ENCODE data around the gene ZNF584.
A peak's percentile ranks its signal among the peaks of the same experiment; 100 is the strongest.

Gene ZNF584

DNA sequence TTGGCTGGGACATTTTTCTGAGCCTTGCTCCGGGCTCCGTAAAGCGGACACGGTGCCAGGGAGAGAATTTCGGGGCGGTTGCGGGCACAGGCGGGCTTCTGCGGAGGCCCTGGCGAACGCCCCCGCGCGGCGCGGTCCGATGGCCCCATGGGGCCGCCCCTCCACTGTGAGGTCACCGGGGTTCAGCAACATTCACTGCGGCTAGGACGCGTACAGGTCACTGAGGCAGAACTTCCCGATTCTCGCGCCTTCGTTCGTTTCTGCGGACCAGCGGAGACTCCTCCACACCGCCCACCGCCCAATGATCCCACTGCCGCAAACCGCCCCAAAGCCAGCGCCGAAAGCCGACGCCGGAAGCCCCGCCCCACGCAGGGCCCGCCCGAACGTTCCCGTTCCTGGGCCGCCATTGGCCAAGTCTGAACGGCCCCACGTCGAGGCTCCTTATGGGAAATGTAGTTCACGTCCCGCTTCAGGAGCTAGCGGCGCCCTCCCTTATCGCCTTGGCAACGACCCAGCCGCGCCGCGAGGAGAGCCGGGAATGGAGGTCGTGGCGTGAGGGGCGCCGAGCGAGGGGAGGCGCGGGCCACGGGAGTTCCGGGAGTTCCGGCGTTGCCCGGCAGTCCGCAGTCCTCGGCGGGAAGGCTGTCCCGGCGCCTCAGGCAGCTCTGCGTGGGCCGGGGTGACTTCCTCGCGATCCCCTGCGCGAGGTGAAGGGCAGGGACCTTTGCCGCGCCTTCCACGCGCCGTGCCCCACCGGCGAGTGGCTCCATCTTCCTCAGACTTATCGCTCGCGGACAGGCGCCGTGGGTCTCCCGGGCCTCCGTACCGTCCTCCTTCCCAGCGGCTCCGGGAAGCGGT is at the start of gene ZNF584 (continued):
- TF ChIP-seq, protein P1, sequence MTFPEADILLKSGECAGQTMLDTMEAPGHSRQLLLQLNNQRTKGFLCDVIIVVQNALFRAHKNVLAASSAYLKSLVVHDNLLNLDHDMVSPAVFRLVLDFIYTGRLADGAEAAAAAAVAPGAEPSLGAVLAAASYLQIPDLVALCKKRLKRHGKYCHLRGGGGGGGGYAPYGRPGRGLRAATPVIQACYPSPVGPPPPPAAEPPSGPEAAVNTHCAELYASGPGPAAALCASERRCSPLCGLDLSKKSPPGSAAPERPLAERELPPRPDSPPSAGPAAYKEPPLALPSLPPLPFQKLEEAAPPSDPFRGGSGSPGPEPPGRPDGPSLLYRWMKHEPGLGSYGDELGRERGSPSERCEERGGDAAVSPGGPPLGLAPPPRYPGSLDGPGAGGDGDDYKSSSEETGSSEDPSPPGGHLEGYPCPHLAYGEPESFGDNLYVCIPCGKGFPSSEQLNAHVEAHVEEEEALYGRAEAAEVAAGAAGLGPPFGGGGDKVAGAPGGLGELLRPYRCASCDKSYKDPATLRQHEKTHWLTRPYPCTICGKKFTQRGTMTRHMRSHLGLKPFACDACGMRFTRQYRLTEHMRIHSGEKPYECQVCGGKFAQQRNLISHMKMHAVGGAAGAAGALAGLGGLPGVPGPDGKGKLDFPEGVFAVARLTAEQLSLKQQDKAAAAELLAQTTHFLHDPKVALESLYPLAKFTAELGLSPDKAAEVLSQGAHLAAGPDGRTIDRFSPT (tag by site-specific recombination; IDR thresholded peaks at IDR 0.05): peak; percentile 21
- peak; percentile 96 for TF ChIP-seq ZFHX2 (tag by site-specific recombination; conservative IDR thresholded peaks at IDR 0.05)

DNA sequence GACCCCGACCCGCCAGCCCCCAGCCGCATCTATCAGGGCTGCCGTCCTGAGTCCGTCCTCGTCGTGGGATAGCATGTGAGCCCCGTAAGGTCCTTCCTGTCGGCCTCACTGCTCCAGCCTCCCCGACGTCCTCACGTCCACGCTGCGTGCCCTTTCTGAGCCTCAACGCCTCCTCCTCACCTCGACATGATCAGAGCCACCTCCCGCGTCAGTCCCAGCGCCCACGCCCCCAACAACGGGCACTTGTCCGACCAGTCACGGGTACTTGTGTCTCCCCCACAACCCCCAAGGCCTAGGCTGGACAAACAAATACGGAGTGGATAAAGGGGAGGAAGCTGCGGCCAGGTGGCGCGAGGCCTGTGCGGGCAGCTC is 46.6 kb upstream of the ZNF584 start:
- POLR2A ChIA-PET: interaction anchor here (0.5 to 3.2 kb wide), 36 partner anchors 9 to 213 kb away, joined by 3 to 38 read pairs (median 9); partner anchors contain the start of genes A1BG, CHMP2A, RNF225 and RPS5
- Histone ChIP-seq H3K4me1 (ENCODE audit: control insufficient read depth, insufficient read depth, low read length) (no peaks in the 10 kb centered on the region), H3K4me3 (ENCODE audit: low read depth, low read length) (peak overlapping the region; percentile 96), H3K27ac (ENCODE audit: extremely low read depth, low read depth, low read length) (peak overlapping the region; percentile 85), H3K9me3 (ENCODE audit: control insufficient read depth, insufficient read depth, low read depth, low read length) (no peaks in the 10 kb centered on the region), H3K36me3 (ENCODE audit: control insufficient read depth in 2 of 2, insufficient read depth in 1 of 2, low read length in 2 of 2) (no peaks in the 10 kb centered on the region; a peak in 1 of 3 replicates)
- CTCF ChIA-PET: interaction anchor here (0.7 to 1.5 kb wide), 5 partner anchors 12 to 229 kb away, joined by 3 to 9 read pairs (median 5); no protein-coding TSS in a partner anchor
- TF ChIP-seq KLF9 (tag by site-specific recombination; IDR thresholded peaks at IDR 0.05; ENCODE audit: low read depth) (peak; percentile 15; the same call in 1 of the 2 replicates), ZFHX2 (tag by site-specific recombination; conservative IDR thresholded peaks at IDR 0.05) (peak; percentile 82), ZNF184 (tag by site-specific recombination; IDR thresholded peaks at IDR 0.05) (no peak), SETDB1 (IDR thresholded peaks at IDR 0.05; ENCODE audit: insufficient read length, low read length) (no peak), ZNF239 (tag by site-specific recombination; IDR thresholded peaks at IDR 0.05) (0 out of 2 replicates have a peak, but pooled peaks have one; percentile 10), ZNF530 (tag by site-specific recombination; IDR thresholded peaks at IDR 0.05; ENCODE audit: low read depth) (no peak), ZNF677 (tag by site-specific recombination; IDR thresholded peaks at IDR 0.05) (no peak), ZNF114 (tag by site-specific recombination; IDR thresholded peaks at IDR 0.05) (no peak), ZNF169 (tag by site-specific recombination; IDR thresholded peaks at IDR 0.05) (no peak), YY1 (tag by site-specific recombination; IDR thresholded peaks at IDR 0.05) (no peak), ZFP3 (tag by site-specific recombination; IDR thresholded peaks at IDR 0.05; ENCODE audit: low read depth) (no peak), BCL11A (tag by site-specific recombination; IDR thresholded peaks at IDR 0.05; ENCODE audit: low read depth) (no peak), SCRT1 (tag by site-specific recombination; IDR thresholded peaks at IDR 0.05; ENCODE audit: borderline replicate concordance) (no peak), OSR2 (tag by site-specific recombination; IDR thresholded peaks at IDR 0.05) (no peak), ZNF792 (tag by site-specific recombination; IDR thresholded peaks at IDR 0.05) (0 out of 2 replicates have a peak, but pooled peaks have one; percentile 14), HOXC10 (CRISPR knock-in tag; IDR thresholded peaks at IDR 0.05) (0 out of 2 replicates have a peak, but pooled peaks have one; percentile 43), EGR2 (tag by site-specific recombination; IDR thresholded peaks at IDR 0.05; ENCODE audit: low read depth) (peak; percentile 87), ZSCAN23 (tag by site-specific recombination; IDR thresholded peaks at IDR 0.05) (no peak)
- TF ChIP-seq, protein P2, sequence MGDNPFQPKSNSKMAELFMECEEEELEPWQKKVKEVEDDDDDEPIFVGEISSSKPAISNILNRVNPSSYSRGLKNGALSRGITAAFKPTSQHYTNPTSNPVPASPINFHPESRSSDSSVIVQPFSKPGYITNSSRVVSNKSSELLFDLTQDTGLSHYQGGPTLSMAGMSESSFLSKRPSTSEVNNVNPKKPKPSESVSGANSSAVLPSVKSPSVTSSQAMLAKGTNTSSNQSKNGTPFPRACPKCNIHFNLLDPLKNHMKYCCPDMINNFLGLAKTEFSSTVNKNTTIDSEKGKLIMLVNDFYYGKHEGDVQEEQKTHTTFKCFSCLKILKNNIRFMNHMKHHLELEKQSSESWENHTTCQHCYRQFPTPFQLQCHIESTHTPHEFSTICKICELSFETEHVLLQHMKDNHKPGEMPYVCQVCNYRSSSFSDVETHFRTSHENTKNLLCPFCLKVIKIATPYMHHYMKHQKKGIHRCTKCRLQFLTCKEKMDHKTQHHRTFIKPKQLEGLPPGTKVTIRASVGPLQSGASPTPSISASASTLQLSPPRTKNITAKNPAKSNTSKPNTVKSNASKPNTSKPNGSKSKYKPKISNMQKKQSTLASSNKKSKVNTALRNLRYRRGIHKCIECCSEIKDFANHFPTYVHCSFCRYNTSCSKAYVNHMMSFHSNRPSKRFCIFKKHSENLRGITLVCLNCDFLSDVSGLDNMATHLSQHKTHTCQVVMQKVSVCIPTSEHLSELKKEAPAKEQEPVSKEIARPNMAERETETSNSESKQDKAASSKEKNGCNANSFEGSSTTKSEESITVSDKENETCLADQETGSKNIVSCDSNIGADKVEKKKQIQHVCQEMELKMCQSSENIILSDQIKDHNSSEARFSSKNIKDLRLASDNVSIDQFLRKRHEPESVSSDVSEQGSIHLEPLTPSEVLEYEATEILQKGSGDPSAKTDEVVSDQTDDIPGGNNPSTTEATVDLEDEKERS (tag by site-specific recombination; IDR thresholded peaks at IDR 0.05): no peak
- TF ChIP-seq, protein P3, sequence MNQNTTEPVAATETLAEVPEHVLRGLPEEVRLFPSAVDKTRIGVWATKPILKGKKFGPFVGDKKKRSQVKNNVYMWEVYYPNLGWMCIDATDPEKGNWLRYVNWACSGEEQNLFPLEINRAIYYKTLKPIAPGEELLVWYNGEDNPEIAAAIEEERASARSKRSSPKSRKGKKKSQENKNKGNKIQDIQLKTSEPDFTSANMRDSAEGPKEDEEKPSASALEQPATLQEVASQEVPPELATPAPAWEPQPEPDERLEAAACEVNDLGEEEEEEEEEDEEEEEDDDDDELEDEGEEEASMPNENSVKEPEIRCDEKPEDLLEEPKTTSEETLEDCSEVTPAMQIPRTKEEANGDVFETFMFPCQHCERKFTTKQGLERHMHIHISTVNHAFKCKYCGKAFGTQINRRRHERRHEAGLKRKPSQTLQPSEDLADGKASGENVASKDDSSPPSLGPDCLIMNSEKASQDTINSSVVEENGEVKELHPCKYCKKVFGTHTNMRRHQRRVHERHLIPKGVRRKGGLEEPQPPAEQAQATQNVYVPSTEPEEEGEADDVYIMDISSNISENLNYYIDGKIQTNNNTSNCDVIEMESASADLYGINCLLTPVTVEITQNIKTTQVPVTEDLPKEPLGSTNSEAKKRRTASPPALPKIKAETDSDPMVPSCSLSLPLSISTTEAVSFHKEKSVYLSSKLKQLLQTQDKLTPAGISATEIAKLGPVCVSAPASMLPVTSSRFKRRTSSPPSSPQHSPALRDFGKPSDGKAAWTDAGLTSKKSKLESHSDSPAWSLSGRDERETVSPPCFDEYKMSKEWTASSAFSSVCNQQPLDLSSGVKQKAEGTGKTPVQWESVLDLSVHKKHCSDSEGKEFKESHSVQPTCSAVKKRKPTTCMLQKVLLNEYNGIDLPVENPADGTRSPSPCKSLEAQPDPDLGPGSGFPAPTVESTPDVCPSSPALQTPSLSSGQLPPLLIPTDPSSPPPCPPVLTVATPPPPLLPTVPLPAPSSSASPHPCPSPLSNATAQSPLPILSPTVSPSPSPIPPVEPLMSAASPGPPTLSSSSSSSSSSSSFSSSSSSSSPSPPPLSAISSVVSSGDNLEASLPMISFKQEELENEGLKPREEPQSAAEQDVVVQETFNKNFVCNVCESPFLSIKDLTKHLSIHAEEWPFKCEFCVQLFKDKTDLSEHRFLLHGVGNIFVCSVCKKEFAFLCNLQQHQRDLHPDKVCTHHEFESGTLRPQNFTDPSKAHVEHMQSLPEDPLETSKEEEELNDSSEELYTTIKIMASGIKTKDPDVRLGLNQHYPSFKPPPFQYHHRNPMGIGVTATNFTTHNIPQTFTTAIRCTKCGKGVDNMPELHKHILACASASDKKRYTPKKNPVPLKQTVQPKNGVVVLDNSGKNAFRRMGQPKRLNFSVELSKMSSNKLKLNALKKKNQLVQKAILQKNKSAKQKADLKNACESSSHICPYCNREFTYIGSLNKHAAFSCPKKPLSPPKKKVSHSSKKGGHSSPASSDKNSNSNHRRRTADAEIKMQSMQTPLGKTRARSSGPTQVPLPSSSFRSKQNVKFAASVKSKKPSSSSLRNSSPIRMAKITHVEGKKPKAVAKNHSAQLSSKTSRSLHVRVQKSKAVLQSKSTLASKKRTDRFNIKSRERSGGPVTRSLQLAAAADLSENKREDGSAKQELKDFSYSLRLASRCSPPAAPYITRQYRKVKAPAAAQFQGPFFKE (tag by site-specific recombination; IDR thresholded peaks at IDR 0.05; ENCODE audit: borderline replicate concordance): no peak
- TF ChIP-seq, protein P4, sequence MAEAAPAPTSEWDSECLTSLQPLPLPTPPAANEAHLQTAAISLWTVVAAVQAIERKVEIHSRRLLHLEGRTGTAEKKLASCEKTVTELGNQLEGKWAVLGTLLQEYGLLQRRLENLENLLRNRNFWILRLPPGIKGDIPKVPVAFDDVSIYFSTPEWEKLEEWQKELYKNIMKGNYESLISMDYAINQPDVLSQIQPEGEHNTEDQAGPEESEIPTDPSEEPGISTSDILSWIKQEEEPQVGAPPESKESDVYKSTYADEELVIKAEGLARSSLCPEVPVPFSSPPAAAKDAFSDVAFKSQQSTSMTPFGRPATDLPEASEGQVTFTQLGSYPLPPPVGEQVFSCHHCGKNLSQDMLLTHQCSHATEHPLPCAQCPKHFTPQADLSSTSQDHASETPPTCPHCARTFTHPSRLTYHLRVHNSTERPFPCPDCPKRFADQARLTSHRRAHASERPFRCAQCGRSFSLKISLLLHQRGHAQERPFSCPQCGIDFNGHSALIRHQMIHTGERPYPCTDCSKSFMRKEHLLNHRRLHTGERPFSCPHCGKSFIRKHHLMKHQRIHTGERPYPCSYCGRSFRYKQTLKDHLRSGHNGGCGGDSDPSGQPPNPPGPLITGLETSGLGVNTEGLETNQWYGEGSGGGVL (tag by site-specific recombination; IDR thresholded peaks at IDR 0.05): peak; percentile 36; the same call in 1 of the 2 replicates
